H9 (cell line): ENCODE measurements around the gene CCR8. TPM values are rescaled to one million over a fixed set of nuclear protein-coding genes. Genes with fewer than 3 reads are reported as not detected.

Experiments
- DNase-seq: peaks from one replicate; pipeline ENCODE4 v3.0.0-alpha.2; 2017
- H2AFZ ChIP-seq: one replicate; pipeline ENCODE4 v1.6.1; 2013; ENCODE audit warnings: mild to moderate bottlenecking, low read length, control low read depth, moderate library complexity
- H2AK5ac ChIP-seq: 2 replicates; pipeline ENCODE4 v1.6.1; 2013; ENCODE audit warnings: low read length, control low read depth, mixed read lengths; ENCODE audit not compliant: insufficient read length
- H2BK120ac ChIP-seq: one replicate; pipeline ENCODE4 v1.6.1; 2013; ENCODE audit warnings: low read depth, mild to moderate bottlenecking, low read length, control low read depth, inconsistent platforms; ENCODE audit not compliant: poor library complexity, severe bottlenecking
- H2BK12ac ChIP-seq: 2 replicates; pipeline ENCODE4 v1.6.1; 2013; ENCODE audit warnings: low read length, control low read depth, mixed read lengths, low read depth; ENCODE audit not compliant: insufficient read length
- H2BK15ac ChIP-seq: 2 replicates; pipeline ENCODE4 v1.6.1; 2013; ENCODE audit warnings: low read depth, low read length, control low read depth
- H2BK20ac ChIP-seq: one replicate; pipeline ENCODE4 v1.6.1; 2013; ENCODE audit warnings: low read depth, mild to moderate bottlenecking, low read length, control low read depth, inconsistent platforms; ENCODE audit not compliant: poor library complexity, severe bottlenecking
- H2BK5ac ChIP-seq: 2 replicates; pipeline ENCODE4 v1.6.1; 2013; ENCODE audit warnings: low read length, control low read depth, mixed read lengths; ENCODE audit not compliant: insufficient read length
- H3K14ac ChIP-seq: 2 replicates; pipeline ENCODE4 v1.6.1; 2013; ENCODE audit warnings: low read length, control low read depth; ENCODE audit not compliant: insufficient read depth
- H3K18ac ChIP-seq: 2 replicates; pipeline ENCODE4 v1.6.1; 2013; ENCODE audit warnings: low read depth, mild to moderate bottlenecking, mixed read lengths, low read length, control low read depth; ENCODE audit not compliant: insufficient read length
- H3K23ac ChIP-seq: 2 replicates; pipeline ENCODE4 v1.6.1; 2013; ENCODE audit warnings: low read length, control low read depth, mixed read lengths, low read depth; ENCODE audit not compliant: insufficient read length
- H3K23me2 ChIP-seq: 2 replicates; pipeline ENCODE4 v1.6.1; 2013; ENCODE audit warnings: low read depth, mild to moderate bottlenecking, mixed read lengths, low read length, control low read depth; ENCODE audit not compliant: insufficient read length, poor library complexity, severe bottlenecking
- H3K27ac ChIP-seq: 2 replicates; pipeline ENCODE4 v1.5.1; 2013; ENCODE audit warnings: low read length, control low read depth, mixed read lengths, low read depth; ENCODE audit not compliant: insufficient read length
- H3K27me3 ChIP-seq: 2 replicates; pipeline ENCODE4 v1.6.1; 2013; ENCODE audit warnings: low read length, control low read depth, inconsistent platforms; ENCODE audit not compliant: insufficient read depth
- H3K4ac ChIP-seq: 2 replicates; pipeline ENCODE4 v1.6.1; 2013; ENCODE audit warnings: low read depth, mild to moderate bottlenecking, control low read depth, inconsistent platforms, low read length, moderate library complexity
- H3K4me1 ChIP-seq: 2 replicates; pipeline ENCODE4 v1.6.1; 2013; ENCODE audit warnings: low read length, control low read depth, inconsistent platforms; ENCODE audit not compliant: insufficient read depth
- H3K4me2 ChIP-seq: 2 replicates; pipeline ENCODE4 v1.6.1; 2013; ENCODE audit warnings: low read length, control low read depth, mixed read lengths; ENCODE audit not compliant: insufficient read length, insufficient read depth
- H3K56ac ChIP-seq: 2 replicates; pipeline ENCODE4 v1.6.1; 2013; ENCODE audit warnings: low read depth, mild to moderate bottlenecking, mixed read lengths, low read length, control low read depth; ENCODE audit not compliant: insufficient read length
- H3K79me1 ChIP-seq: 2 replicates; pipeline ENCODE4 v1.6.1; 2013; ENCODE audit warnings: low read depth, mild to moderate bottlenecking, moderate library complexity, low read length, control low read depth, inconsistent platforms; ENCODE audit not compliant: insufficient read depth, poor library complexity, severe bottlenecking
- H3K79me2 ChIP-seq: 2 replicates; pipeline ENCODE4 v1.6.1; 2013; ENCODE audit warnings: low read length, control low read depth, inconsistent platforms; ENCODE audit not compliant: insufficient read depth
- H3K9ac ChIP-seq: 2 replicates; pipeline ENCODE4 v1.6.1; 2013; ENCODE audit warnings: low read length, control low read depth, mixed read lengths; ENCODE audit not compliant: insufficient read length; ENCODE audit errors: extremely low read depth
- H3K9me3 ChIP-seq: one replicate; pipeline ENCODE4 v1.6.1; 2013; ENCODE audit warnings: low read depth, low read length, inconsistent platforms; ENCODE audit not compliant: control insufficient read depth
- H3T11ph ChIP-seq: one replicate; pipeline ENCODE4 v1.6.1; 2013; ENCODE audit warnings: mild to moderate bottlenecking, low read length, control low read depth, inconsistent platforms
- H4K20me1 ChIP-seq: one replicate; pipeline ENCODE4 v1.6.1; 2013; ENCODE audit not compliant: control insufficient read depth, insufficient read length, insufficient read depth
- H4K5ac ChIP-seq: 2 replicates; pipeline ENCODE4 v1.6.1; 2013; ENCODE audit warnings: low read depth, mild to moderate bottlenecking, mixed read lengths, low read length, control low read depth; ENCODE audit not compliant: insufficient read length
- H4K8ac ChIP-seq: replicated peaks from 2 replicates; pipeline ENCODE4 v1.6.1; 2013; ENCODE audit warnings: low read length, control low read depth, mixed read lengths, low read depth; ENCODE audit not compliant: insufficient read length
- H4K91ac ChIP-seq: 2 replicates; pipeline ENCODE4 v1.6.1; 2013; ENCODE audit warnings: low read depth, mild to moderate bottlenecking, moderate library complexity, mixed read lengths, low read length, control low read depth; ENCODE audit not compliant: insufficient read length
- H3K27ac Mint-ChIP-seq, 3 experiments: 2 replicates in 2 of 3; 3 replicates in 1 of 3; pipeline ENCODE4 v1.8.0; 2020 to 2021; ENCODE audit warnings: mixed read lengths in 3 of 3, mild to moderate bottlenecking in 1 of 3, moderate library complexity in 1 of 3
- H3K27me3 Mint-ChIP-seq: 2 replicates; pipeline ENCODE4 v1.8.0; 2021; ENCODE audit warnings: low read depth, mild to moderate bottlenecking, moderate library complexity, mixed read lengths
- H3K36me3 Mint-ChIP-seq, 3 experiments: 2 replicates in 2 of 3; 3 replicates in 1 of 3; pipeline ENCODE4 v1.8.0; 2020 to 2021; ENCODE audit warnings: low read depth in 3 of 3, mixed read lengths in 3 of 3; ENCODE audit not compliant: insufficient read depth in 1 of 3
- H3K4me1 Mint-ChIP-seq, 2 experiments: 2 replicates each; pipeline ENCODE4 v1.8.0; 2020; ENCODE audit warnings: mixed read lengths in 2 of 2
- H3K4me3 Mint-ChIP-seq, 2 experiments: 2 replicates in 1 of 2; 3 replicates in 1 of 2; pipeline ENCODE4 v1.8.0; 2020 to 2021; ENCODE audit warnings: mild to moderate bottlenecking in 2 of 2, mixed read lengths in 2 of 2, moderate library complexity in 1 of 2
- H3K9me3 Mint-ChIP-seq, 2 experiments: 2 replicates in 1 of 2; 3 replicates in 1 of 2; pipeline ENCODE4 v1.8.0; 2020; ENCODE audit warnings: mild to moderate bottlenecking in 2 of 2, mixed read lengths in 2 of 2, moderate library complexity in 1 of 2
- CTCF ChIP-seq: fragments of 200-600 bp; sonication (generic); conservative IDR thresholded peaks from 3 replicates; pipeline ENCODE4 v1.8.0; 2021; ENCODE audit warnings: antibody characterized with exemption, mild to moderate bottlenecking
- WGBS: extraction: QIAGEN DNeasy Blood & Tissue Kit; methylation state at CpG from one replicate; pipeline ENCODE4 v1.1.7; 2013; ENCODE audit warnings: missing lambda C conversion rate, low lambda C conversion rate, mixed read lengths; ENCODE audit not compliant: insufficient read length; ENCODE audit errors: extremely low coverage; 5-methylcytosine and 5-hydroxymethylcytosine counted together
- total RNA-seq: library from RNA; stranded (reverse); gene quantifications from 2 replicates; pipeline ENCODE4 v1.2.1, GENCODE V29; 2021

CCR8 gene
- total RNA-seq, 1 experiment from 2014 or later, result 0.31 TPM

GRCh38 chr3:39284457-39284881 lies 45.0 kb upstream of the CCR8 start:
- H2BK120ac ChIP-seq, result no peak overlapping the region
- H3K9me3 Mint-ChIP-seq, result no peaks in the 10 kb centered on the region

More at GRCh38 chr3:39284457-39284881, 45.0 kb upstream of the CCR8 start:
- no CpG with 5 or more reads among the region's 5 CpGs for WGBS
- Mint-ChIP-seq H3K4me3 (no peak overlapping the region), H3K27ac (no peak overlapping the region), H3K4me1 (peaks cover 14 to 17% of the 10 kb centered on the region in 2 experiments), H3K36me3 (no peaks in the 10 kb centered on the region), H3K27me3 (no peaks in the 10 kb centered on the region)
- H3K23ac ChIP-seq, result no peak overlapping the region
- no peaks in the 10 kb centered on the region for H4K20me1 ChIP-seq
- no peak for TF ChIP-seq CTCF
- no peak overlapping the region for H3T11ph ChIP-seq
- no peak overlapping the region for H2AK5ac ChIP-seq
- H3K23me2 ChIP-seq, result no peaks in the 10 kb centered on the region
- H3K4me2 ChIP-seq, result no peak overlapping the region
- no peak overlapping the region for H4K8ac ChIP-seq
- H2AFZ ChIP-seq, result no peak overlapping the region
- H3K9ac ChIP-seq, result no peak overlapping the region
- no peak overlapping the region for H4K91ac ChIP-seq
- no peak overlapping the region for H4K5ac ChIP-seq
- H3K27me3 ChIP-seq, result no peaks in the 10 kb centered on the region
- no peaks in the 10 kb centered on the region for H3K9me3 ChIP-seq
- H3K4me1 ChIP-seq, result no peaks in the 10 kb centered on the region; the same call in 1 of the 2 replicates
- no peaks in the 10 kb centered on the region for H3K79me1 ChIP-seq
- no peak overlapping the region for H2BK20ac ChIP-seq
- no peaks in the 10 kb centered on the region for H3K79me2 ChIP-seq
- no peak overlapping the region for H3K18ac ChIP-seq
- H2BK15ac ChIP-seq, result no peak overlapping the region
- H3K14ac ChIP-seq, result no peak overlapping the region
- no peak overlapping the region for H3K27ac ChIP-seq
- H2BK12ac ChIP-seq, result no peak overlapping the region
- H2BK5ac ChIP-seq, result no peak overlapping the region
- no peak overlapping the region for H3K4ac ChIP-seq
- no peak overlapping the region for H3K56ac ChIP-seq
- no peak for DNase-seq
